HG03520 (cell line): Measurements from ENCODE around the gene FAM217B.

Source experiments
- ATAC-seq: cut with Tn5 transposase; IDR thresholded peaks from one replicate; pipeline ENCODE4 v1.9.1; 2021; ENCODE audit warnings: mild to moderate bottlenecking, moderate library complexity; ENCODE audit not compliant: unreplicated experiment

Gene FAM217B, protein sequence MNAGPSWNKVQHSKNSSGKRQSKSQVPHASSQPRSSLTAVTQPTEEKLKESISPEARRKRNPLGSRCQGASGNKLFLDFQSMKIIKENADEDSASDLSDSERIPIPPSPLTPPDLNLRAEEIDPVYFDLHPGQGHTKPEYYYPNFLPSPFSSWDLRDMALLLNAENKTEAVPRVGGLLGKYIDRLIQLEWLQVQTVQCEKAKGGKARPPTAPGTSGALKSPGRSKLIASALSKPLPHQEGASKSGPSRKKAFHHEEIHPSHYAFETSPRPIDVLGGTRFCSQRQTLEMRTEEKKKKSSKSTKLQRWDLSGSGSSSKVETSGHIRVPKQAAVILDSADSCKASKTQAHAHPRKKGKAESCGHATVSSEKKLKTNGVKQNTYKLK

DNA sequence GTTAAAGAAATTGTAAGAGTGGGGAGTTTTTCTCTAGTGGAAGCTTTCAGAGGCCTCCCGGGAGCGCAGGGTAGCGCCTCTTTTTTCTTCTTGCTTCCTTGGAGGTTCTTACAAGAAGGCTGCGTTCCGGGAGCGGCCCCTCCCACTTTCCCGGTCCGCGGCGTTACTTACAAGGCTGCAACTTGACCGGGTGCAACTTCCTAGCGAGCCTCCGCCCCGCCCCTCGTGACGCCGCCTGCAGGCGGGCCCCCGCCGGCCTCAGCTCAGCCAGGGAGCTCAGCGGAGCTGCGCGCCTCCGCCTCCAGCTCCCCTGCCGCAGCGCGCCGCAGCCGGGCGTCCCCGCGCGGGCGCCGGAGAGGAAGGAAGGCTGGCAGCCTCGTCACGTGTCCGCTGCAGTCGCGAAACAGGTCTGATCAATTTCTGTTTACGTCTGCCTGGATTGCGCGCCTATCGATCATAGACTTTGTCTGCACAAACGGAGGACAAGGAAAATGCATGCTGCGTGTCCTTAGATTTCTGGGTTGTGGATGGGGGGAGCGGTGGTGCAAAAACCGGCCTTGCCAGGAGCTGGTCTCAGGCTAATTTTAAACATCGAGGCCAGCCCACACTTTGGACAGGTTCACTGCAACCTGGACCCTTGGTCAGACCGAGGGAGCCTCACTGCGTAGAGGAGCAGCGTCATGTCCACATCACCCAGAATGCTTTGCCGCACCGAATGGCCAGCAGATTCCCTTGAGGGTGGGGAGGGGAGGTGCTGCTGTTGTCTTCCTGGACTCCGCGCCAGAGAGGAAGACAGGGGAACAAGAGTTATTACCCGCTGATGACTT is at the start of gene FAM217B, which contains the start of gene PPP1R3D:
Gene FAM217B (plus strand): TSS at position 261 of the 827 bp plus-strand sequence. CDS start 3,555 bp downstream, outside the sequence.
Gene PPP1R3D (minus strand): TSS at position 177 of the 827 bp plus-strand sequence. CDS start 374 bp downstream, outside the sequence.
- peak; percentile 92 for ATAC-seq

DNA sequence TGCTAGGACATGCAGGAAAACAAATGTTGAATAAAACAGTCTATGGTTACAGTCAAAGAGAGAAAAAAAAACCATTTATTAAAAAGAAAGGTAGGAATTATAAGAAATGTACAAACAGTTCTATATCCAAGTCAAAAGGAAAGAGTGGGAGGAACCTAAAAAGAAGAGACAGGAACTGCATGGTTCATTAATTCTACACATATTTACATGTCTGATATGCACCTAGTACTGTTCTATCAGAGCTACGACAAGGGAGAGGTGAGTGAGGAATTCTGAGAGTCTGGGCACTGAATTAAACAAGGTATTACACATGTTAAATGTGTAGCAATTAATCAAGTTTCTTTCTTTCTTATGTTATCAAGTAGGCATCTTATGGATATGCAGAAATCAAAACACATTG is 48.6 kb upstream of the FAM217B start:
- ATAC-seq, result no peak

DNA sequence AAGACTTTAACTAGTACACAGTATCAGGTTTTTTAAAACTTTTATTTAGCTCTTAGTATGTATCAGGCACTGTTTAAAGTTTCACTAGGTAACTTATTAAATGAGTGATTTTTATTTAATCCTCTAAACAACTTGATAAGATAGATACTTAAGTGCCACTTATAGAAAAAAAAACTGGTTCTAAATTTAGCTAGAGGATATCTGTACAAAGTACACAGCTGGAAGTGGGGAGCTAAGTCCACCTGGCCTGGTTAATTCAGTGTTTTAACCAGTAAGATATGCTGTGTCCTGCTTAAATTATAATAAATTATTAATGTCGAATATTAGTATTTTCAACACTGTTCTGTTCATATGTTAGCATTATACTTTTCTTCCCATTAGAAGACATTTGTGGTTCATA is 44.3 kb upstream of the FAM217B start:
- ATAC-seq, result no peak

DNA sequence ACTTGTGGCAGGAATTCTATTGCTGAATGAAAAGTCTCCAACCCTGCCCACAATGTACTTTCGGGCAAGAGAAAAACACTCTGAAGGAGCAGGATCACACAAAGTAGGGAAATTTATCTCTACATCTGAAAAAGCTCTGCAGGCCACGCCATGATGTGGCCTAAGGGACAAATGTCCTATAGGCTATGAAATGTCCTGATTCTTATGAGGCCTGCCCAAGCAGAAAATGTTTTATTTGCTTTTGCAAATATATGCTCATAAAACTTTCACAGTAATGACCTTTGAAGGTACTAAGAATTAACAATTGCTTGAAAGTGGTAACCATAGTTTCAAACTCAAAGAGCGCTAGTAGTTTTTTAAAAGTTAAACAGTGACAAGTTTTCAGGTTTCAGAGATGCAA is 37.7 kb upstream of the FAM217B start:
- ATAC-seq, result no peak

DNA sequence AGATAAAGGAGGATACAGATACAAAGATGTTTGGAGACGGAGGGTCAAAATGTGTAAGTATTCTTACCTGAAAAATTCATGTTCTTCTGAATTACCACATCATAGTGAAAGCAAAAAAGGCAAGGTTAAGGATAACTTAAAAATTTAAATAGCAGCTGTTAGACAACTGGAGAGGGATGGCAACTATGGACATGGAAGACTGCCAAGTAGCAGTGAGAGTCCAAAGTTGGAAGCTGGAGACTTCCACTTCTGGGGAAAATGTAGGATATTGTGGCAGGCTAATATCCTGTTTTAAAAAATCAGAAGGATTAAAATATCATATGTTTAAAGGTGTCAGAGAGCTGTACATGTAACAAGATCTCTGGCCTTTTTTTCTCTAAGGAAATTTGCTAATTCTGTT is 36.6 kb upstream of the FAM217B start:
- ATAC-seq, result no peak

DNA sequence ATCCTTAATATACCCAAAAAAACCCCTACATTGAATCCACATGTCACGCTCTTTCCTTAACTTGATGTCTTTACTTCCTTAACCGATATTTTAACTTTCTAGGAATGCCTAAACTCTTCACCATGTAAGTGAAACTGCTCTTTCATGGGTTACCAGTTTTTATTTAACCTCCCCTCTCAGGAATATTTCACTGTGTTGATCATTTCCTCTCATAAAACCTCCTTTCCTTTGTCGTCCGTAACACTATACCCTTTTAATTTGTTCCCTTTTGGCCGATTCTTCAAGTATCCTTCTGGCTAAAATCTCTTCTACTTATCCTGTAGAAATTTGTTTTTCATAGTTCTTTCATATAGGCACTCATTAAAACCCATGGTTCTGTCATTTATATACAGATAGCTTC is 31.3 kb upstream of the FAM217B start:
- ATAC-seq, result no peak

DNA sequence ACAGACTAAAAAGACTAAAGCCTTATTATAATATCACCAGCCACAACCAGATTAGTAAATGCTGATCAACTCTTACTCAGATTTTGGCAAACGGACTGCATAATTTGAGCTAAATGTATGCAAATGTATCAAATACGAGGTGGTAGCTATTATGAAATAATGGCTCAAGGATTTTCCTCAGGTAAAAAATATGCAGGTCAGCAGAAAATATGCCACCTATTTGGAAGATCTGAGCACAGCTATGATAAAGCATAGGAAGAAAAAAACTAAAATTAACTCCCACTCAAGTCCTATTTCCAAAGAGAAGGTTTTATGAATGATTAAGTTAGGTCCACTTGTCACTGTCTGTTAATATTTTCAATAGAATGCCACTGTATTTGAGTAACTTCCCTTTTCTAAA is 29.1 kb upstream of the FAM217B start:
- ATAC-seq, result no peak

DNA sequence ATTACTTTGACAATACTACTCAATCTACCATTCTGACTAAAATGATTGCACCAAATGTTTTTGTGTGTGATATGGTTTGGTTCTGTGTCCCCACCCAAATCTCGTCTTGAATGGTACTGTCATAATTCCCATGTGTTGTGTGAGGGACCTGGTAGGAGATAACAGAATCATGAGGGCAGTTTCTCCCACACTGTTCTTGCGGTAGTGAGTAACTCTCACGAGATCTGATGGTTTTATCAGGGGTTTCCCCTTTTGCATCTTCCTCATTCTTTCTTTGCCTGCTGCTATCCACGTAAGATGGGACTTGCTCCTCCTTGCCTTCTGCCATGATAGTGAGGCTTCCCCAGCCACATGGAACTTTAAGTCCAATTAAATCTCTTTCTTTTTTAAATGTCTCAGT is 27.6 kb upstream of the FAM217B start:
- no peak for ATAC-seq

DNA sequence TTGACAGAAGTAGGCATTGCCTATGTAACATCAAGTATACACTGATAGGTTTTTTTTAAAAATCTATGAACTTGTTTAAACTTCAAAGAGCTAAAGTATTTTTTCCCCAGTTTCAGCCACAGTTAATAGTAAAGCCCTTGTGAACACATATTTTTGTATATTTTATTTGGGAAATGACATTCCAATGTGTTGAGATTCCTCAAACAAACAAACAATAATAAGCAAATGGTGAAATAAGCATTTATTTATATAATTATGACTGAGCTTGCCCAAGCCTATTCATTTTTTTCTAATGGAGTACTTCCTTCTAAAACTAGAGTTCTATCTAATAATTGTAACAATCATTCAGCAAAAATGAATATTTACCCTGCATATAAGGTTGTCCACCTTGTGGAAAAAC is 19.2 kb upstream of the FAM217B start:
- no peak for ATAC-seq

DNA sequence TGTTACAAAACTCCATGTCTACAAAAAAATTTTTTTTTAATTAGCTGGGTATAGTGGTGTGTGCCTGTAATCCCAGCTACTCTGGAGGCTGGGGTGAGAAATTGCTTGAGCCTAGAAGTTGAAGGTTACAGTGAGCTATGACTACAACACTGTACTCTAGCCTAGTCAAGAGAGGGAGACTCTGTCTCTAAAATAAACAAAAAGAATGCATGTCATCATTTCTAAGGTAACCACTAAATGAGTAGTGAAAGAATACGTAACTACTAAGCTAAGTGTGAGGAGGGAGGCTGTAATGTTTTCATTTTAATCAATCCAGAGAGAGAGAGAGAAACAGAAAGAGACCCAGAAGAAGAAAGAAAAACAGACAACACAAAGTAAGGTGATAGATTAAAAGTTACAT is 16.7 kb upstream of the FAM217B start:
- no peak for ATAC-seq

DNA sequence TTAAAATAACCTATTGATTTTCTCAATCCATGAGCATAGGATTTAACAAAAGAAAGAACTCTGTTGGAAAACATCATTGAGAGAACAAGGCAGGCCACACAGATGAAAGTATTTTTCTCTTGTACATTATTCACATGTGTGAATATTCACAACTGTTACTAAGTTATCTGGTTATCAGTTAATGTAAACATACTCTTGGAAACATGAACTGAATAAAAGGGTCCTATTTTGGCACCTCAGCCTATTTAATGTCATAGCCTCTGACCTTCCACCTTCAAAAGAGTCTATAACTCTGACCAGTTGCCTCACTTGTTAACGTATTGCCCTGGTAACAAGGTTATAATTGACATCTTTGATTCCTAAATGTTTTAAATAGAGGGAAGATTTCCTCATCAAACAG is 14.8 kb upstream of the FAM217B start:
- ATAC-seq, result no peak

DNA sequence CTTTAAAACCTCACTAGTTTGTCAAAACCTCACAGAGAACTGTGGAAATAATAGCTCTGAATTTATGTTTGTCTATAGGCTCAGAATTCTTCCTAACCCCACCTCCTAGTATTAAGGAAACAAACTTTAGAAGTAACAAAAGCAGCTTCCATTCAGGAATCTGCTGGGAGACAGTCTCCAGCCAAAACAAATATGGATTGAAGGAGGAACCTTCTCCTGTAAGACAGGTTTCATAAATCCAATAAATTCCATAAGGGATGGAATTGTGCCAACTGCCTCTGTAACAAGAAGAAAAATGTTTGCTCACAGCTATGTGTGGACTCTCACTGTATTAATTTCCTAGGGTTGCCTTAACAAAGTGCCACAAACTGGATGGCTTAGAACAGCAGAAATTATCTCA is 14.3 kb upstream of the FAM217B start:
- ATAC-seq, result no peak

DNA sequence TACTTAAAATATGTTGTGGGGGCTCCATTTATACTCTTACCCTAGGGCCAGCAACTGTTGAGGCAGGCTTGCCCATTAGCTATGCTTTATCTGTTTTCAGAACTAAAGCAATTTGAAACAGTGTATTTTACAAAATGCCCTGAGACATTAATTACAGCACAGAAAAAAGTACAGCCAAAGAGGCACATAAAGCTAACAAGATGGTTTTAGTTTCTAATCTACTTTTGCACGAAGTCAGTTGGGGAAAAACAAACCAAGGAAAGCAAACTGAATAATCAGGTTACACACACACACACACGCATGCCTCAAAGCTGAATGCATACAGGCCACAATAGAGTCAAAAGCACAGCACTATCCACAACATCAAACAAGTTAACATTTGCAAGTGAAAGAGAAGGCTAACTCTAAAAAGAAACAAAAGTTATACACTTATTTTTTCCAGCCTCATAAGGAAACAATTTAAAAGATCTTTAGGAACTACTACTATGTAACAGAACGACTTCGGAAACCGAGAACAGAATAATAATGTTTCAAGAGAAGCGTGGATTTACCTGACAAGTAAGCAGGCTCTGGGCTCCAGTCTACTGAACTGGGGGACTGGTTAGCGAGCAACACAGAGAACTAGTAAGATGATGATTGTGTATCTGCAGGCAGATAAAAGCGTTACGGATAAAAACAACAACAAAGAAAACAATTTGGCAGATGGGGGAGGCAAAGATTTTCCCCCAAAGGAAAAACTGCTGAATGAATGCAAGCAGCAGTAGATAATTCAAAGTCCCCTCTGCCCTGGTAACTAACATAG is 8.5 kb upstream of the FAM217B start:
- no peak for ATAC-seq

DNA sequence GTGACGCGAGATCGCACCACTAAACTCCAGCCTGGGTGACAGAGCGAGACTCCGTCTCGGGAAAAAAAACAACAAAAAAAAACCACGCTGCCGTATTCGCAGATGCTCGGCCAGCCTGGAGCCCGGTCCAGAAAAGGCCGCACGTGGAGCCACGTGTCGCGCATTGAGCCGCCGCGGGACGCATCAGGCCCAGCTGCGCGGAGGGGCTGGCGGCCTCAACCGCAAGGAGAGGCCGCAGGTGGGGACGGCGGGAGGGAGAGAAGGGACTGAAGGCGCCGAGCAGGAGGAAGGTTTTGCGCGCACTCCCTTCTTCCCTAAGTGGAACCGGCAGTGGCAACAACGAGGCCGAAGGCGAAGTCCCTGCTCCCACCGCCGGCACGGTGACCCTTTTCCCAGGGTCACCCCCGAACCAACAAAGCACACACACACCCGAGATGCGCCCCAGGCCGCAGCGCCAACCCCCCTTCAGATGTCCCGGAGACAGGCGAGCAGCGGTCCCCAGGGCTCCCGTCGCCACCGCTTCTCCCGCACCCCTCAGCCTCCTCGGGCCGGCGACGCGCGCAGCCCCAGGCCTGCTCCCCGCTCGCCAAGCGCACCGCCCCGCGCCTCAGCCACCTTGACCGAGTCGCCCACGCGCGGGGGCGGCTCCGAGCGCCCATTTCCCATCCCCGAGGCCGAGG is 7.4 kb upstream of the FAM217B start:
- ATAC-seq, result no peak

DNA sequence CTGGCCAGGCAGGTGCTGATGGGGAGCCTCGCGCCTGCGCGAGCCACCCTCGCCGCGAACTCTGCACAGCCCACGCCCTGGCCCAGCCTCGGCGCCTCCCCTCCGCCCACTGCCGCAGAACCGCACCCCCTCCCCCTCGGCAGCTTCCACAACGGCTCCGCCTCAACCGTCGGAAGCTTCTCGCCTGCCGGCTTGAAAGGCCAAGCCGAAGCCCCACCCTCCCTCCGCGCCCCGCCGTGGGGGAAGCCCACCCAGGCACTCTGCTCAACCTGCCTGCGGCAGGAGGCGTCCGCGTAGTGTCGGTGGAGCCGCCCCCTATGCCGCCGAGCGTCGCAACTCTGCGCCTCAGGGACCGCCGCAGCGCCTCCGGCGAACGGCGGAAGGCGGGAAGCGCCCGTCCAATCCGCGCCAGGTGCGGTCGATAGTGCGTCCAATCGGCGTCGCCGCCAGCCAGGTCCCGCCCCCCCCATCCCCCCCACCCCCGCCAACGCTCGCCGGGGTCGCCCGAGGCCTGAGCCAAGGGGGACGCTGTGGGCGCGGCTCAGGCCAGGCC is 6.8 kb upstream of the FAM217B start, which contains the start of gene SYCP2:
Gene SYCP2 (minus strand): TSS at position 342 of the 553 bp plus-strand sequence. CDS start 11,224 bp downstream, outside the sequence.
- ATAC-seq, result peak; percentile 43

DNA sequence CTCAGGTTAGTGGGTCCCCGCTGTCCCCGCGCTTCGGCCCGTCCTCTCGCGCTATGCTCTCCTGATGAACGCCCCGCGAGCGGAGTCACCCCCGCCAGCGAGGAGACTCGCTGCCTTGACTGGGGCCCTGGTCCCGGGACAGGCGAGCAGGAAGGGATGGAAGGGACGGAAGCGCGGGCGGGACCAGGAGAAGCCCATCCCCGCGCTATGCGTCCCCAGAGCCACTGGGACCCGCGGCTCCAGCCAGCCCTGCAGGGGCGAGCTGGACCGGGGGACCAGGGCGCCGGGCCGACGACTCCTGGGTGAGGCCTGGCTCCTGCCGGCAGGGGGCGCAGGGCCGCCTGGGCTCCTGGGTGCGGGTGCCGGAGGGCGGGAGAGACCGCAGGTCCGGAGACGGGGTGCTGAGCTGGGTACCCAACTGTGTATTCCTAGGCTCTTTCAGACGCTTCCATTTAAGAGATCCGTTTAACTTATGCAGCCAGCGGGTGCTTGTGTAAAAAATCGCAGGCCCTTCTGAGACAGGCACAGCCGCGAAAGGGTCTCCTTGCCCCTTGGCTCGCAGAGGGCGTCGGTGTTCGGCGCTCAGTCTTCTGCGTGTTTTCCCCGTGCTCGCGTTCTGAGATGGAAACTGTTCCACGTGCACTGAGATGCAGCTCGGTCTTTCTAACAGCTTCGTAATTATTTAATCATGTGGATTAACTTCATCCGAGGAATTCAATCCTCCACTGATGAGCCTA is 6.2 kb upstream of the FAM217B start:
- peak; percentile 71 for ATAC-seq

DNA sequence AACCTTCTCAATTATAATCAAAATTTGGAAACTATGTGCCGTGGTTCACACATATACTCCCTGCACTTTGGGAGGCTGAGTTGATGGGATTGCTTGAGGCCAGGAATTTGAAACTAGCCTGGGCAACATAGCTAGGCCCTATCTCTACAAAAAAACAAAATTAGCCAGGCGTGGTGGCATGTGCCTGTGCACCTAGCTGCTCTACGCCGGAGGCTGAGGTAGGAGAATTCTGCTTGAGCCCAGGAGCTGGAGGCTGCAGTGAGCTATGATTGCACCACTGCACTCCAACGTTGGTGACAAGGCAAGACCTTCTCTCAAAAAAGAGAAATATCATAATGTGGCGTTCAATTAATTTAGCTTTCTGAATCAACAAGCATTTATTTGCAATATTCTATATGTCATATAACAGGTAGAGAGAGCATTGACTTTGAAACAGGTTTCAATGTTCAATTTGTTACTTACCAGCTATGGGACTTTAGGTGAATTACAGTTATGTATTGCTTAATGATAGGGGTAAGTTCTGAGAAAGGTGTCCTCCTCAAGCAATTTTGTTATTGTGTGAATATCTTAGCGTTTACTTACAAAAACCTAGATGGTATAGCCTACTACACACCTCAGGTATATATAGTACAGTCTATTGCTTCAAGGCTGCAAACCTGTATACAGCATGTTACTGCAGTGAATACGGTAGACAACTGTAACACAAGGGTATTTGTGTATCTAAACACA is 4.6 kb upstream of the FAM217B start:
- no peak for ATAC-seq

DNA sequence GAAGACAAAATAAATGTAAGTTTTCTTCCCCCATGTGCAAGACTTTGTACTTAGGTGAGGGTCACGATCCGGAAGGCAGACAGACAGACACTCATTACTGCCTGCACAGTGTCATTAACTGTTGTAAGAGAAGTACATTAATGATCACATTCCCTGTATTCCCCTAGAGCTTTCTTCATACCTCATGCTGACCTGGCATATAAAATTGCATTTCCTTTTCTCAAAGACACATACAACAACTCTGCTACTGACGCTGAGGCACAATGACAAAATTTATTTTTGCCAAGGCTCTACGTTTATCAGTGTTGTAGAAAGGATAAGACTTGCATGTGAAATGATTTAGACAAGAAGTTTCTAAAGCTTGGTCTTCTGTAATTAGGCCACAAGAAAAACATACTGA is 3.8 kb upstream of the FAM217B start:
- no peak for ATAC-seq

DNA sequence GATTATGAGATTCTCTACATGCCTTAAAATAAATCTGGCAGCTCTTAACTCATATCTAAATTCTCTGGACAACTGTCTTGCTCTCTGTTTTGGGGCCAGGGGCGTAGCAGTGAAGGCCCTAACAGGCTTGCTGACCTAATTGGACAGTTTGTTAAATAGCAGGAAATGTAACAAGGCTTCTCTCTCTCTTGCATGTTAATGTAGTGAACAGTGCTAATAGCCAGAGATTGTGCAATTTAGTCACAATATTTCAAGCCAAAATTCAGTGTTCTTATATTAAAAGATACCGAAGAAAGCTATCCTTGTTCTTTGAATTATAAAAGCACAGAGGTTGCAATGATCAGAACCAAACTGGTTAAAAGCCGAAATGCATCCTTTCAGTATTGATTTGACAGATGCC is 3.0 kb upstream of the FAM217B start:
- no peak for ATAC-seq
